ENCODE data around the gene NLRP12.
"Not testable (repeated sequence)": the region's sequence is repeated elsewhere in the genome, so short reads cannot be mapped to it uniquely, and the experiment has no call there.

The NLRP12 gene

GRCh38 chr19:53853707-53854106, 29.6 kb upstream of the NLRP12 start:
- no peak for DNase-seq
- TF ChIP-seq GATA1 (IDR thresholded peaks at IDR 0.05; ENCODE audit: low read depth, low read length) (no peak), POLR2A (IDR thresholded peaks at IDR 0.05; ENCODE audit: low read length) (no peak)

- no peak for TF ChIP-seq POLR2A (IDR thresholded peaks at IDR 0.05; ENCODE audit: low read length)
- TF ChIP-seq GATA1 (IDR thresholded peaks at IDR 0.05; ENCODE audit: low read depth, low read length) = no peak
- DNase-seq = no peak
Observed at GRCh38 chr19:53849237-53849676, 25.1 kb upstream of the NLRP12 start.

DNA sequence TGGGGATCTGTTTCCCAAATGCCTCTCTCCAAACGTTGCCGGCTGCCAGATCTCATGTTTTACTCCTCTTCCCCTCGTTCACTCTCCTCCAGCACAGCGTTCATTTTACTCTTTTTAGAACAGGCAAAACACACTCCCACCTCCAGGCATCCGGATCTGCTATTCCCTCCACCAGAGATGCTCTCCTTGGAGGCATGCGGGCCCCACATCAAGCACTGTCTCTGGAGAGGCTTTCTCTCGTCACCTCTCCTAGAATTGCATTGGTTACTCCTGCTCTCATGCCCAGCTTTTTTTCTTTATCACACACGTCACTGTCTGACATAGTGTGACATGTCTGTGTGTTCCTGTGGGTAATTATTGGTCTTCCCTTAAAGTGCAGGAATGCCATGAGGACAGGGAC, 23.4 kb upstream of the NLRP12 start:
- no peak for TF ChIP-seq GATA1 (IDR thresholded peaks at IDR 0.05; ENCODE audit: low read depth, low read length)
- no peak for TF ChIP-seq POLR2A (IDR thresholded peaks at IDR 0.05; ENCODE audit: low read length)
- DNase-seq = no peak

- no peak for DNase-seq
- no peak for TF ChIP-seq POLR2A (IDR thresholded peaks at IDR 0.05; ENCODE audit: low read length)
- TF ChIP-seq GATA1 (IDR thresholded peaks at IDR 0.05; ENCODE audit: low read depth, low read length) = no peak
Observed at GRCh38 chr19:53844849-53845246, 20.7 kb upstream of the NLRP12 start.

GRCh38 chr19:53840914-53841313, 16.8 kb upstream of the NLRP12 start:
- DNase-seq = not testable (repeated sequence)

DNA sequence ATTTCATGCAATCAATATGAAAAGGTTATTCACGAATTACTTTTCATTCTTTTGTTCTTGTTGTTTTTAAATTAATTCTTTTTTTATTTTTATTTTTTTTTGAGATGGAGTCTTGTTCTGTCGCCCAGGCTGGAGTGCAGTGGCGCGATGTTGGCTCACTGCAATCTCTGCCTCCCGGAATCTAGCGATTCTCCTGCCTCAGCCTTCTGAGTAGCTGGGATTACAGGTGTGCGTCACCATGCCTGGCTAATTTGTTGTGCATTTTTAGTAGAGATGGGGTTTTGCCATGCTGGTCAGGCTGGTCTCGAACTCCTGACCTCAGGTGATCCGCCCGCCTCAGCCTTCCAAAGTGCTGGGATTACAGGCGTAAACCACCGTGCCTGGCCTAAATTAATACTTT, 16.1 kb upstream of the NLRP12 start:
- not testable (repeated sequence) for DNase-seq

GRCh38 chr19:53838446-53838845, 14.3 kb upstream of the NLRP12 start:
- DNase-seq = not testable (repeated sequence)

GRCh38 chr19:53832861-53833260, 8.7 kb upstream of the NLRP12 start:
- DNase-seq = not testable (repeated sequence)

GRCh38 chr19:53828531-53828930, 4.4 kb upstream of the NLRP12 start:
- TF ChIP-seq GATA1 (IDR thresholded peaks at IDR 0.05; ENCODE audit: low read depth, low read length) (no peak), POLR2A (IDR thresholded peaks at IDR 0.05; ENCODE audit: low read length) (no peak)
- DNase-seq = no peak

- no peak for DNase-seq
- no peak for TF ChIP-seq POLR2A (IDR thresholded peaks at IDR 0.05; ENCODE audit: low read length)
- TF ChIP-seq GATA1 (IDR thresholded peaks at IDR 0.05; ENCODE audit: low read depth, low read length) = no peak
Observed at GRCh38 chr19:53826876-53827275, 2.8 kb upstream of the NLRP12 start.

DNA sequence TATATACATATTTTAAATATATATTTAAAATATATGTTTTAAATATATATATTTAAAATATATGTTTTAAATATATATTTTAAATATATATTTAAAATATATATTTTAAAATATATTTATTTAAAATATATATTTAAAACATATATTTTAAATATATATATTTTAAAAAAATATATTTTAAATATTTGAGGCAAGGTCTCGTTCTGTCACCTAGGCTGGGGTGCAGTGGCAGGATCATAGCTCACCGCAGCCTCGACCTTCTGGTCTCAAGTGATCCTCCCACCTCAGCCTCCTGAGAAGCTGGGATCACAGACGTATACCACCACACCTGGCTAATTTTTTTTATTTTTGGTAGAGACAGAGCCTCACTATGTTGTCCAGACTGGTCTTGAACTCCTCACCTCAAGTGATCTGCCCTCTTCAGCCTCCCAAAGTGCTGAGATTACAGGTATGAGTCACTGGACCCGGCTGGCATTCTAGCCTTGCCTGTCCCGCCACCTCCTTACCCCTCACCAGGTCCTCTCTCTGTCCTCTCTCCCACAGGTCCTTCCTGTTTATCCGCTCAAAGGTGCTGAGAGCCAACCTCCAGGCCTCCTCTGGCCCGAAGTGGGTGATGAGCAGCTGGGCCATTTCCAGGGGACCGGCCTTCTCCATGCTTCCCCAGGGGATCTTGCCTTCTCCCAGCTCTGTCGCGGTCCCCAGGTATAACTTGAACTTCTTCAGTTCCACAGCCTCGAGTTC, 564 bp downstream of the NLRP12 start:
- no peak for DNase-seq
- TF ChIP-seq POLR2A (IDR thresholded peaks at IDR 0.05; ENCODE audit: low read length) (no peak), GATA1 (IDR thresholded peaks at IDR 0.05; ENCODE audit: low read depth, low read length) (no peak)

GRCh38 chr19:53819861-53820260, 4.3 kb downstream of the NLRP12 start:
- no peak for DNase-seq

DNA sequence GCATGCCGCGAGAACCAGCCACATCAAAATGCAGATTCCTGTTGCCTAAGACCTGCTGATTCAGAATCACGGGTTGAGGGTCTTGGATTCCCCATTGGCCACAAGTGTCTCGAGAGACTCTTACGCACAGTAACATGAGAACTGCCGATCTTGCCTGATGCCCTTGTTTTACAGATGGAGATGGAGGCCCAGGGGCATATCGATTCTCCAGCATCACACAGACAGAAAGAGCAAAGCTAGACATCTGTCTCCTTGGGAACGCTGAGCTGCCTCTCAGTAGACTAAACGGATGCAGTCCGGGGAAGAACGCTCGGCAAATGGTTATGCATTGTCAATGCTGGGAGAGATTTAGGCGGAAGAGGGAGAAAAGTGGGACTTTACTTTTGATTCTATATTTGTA, 5.4 kb downstream of the NLRP12 start:
- DNase-seq = no peak
- TF ChIP-seq POLR2A (IDR thresholded peaks at IDR 0.05; ENCODE audit: low read length) = no peak
- TF ChIP-seq GATA1 (IDR thresholded peaks at IDR 0.05; ENCODE audit: low read depth, low read length) = no peak

More at GRCh38 chr19:53819861-53820260, 4.3 kb downstream of the NLRP12 start:
- TF ChIP-seq GATA1 (IDR thresholded peaks at IDR 0.05; ENCODE audit: low read depth, low read length) = no peak
- TF ChIP-seq POLR2A (IDR thresholded peaks at IDR 0.05; ENCODE audit: low read length) = no peak

- TF ChIP-seq POLR2A (IDR thresholded peaks at IDR 0.05; ENCODE audit: low read length) (no peak), GATA1 (IDR thresholded peaks at IDR 0.05; ENCODE audit: low read depth, low read length) (no peak)
- no peak for DNase-seq
Observed at GRCh38 chr19:53813996-53814395, 10.1 kb downstream of the NLRP12 start.

- no peak for DNase-seq
- TF ChIP-seq GATA1 (IDR thresholded peaks at IDR 0.05; ENCODE audit: low read depth, low read length) = no peak
- TF ChIP-seq POLR2A (IDR thresholded peaks at IDR 0.05; ENCODE audit: low read length) = no peak
Observed at GRCh38 chr19:53812335-53812734, 11.8 kb downstream of the NLRP12 start.

DNA sequence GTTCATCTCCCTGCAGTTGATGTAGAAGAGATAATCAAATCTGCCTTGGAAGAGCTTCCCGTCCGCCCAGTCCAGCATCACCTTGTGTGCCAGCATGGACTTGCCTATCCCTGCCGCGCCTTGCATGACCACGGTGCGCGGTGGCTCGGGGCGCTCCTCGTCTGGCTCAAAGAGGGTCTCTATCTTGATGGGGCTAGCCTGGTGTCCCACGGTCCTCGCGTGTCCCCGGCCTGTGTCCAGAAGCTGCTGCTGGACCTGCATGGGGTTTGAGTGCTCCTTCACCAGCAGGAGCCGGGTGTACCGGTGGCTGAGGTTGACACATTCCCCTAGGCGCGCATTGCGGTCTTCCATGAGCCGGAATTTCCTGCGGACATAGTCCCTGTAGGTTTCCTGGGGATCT, 13.2 kb downstream of the NLRP12 start:
- no peak for DNase-seq

More for the DNA sequence above, 13.2 kb downstream of the NLRP12 start:
- TF ChIP-seq GATA1 (IDR thresholded peaks at IDR 0.05; ENCODE audit: low read depth, low read length) (no peak), POLR2A (IDR thresholded peaks at IDR 0.05; ENCODE audit: low read length) (no peak)

Measured in erythroblast (primary cell).